ENCODE data around the gene KCTD13.
"Not testable (repeated sequence)": the region's sequence is repeated elsewhere in the genome, so short reads cannot be mapped to it uniquely, and the experiment has no call there.

KCTD13 gene

GRCh38 chr16:29906520-29907244 is 19.3 kb downstream of the KCTD13 start:
- DNase-seq: no peak

- DNase-seq: no peak
Observed at GRCh38 chr16:29905668-29906067, 20.4 kb downstream of the KCTD13 start.

GRCh38 chr16:29904947-29905346 is 21.1 kb downstream of the KCTD13 start:
- no peak for DNase-seq

GRCh38 chr16:29903590-29903989 is 22.4 kb downstream of the KCTD13 start:
- DNase-seq: peak; percentile 10

- DNase-seq: no peak
Observed at GRCh38 chr16:29901607-29901945, 24.4 kb downstream of the KCTD13 start.

- no peak for DNase-seq
Observed at GRCh38 chr16:29900888-29901606, 25.0 kb downstream of the KCTD13 start.

GRCh38 chr16:29900102-29900887 is 25.7 kb downstream of the KCTD13 start, which contains the start of gene ASPHD1:
ASPHD1 (plus strand) TSS chr16:29900488; CDS start chr16:29900972, 484 bp downstream.
- peak; percentile 61 for DNase-seq

GRCh38 chr16:29899516-29900101 is 26.4 kb downstream of the KCTD13 start, which contains the start of gene SEZ6L2:
SEZ6L2 (minus strand) TSS chr16:29899550; CDS start chr16:29899019, 531 bp downstream.
- DNase-seq: peak; percentile 63

- DNase-seq: no peak
Observed at GRCh38 chr16:29898804-29899515, 27.1 kb downstream of the KCTD13 start.

GRCh38 chr16:29898135-29898803 is 27.8 kb downstream of the KCTD13 start:
- no peak for DNase-seq

- DNase-seq: no peak
Observed at GRCh38 chr16:29897333-29897732, 28.7 kb downstream of the KCTD13 start.

- no peak for DNase-seq
Observed at GRCh38 chr16:29896841-29897240, 29.2 kb downstream of the KCTD13 start.

GRCh38 chr16:29894352-29894751 is 31.7 kb downstream of the KCTD13 start:
- DNase-seq: no peak

- DNase-seq: no peak
Observed at GRCh38 chr16:29893553-29893952, 32.5 kb downstream of the KCTD13 start.

GRCh38 chr16:29892458-29892813 is 33.6 kb downstream of the KCTD13 start:
- DNase-seq: no peak

GRCh38 chr16:29891525-29892457 is 34.2 kb downstream of the KCTD13 start:
- DNase-seq: no peak

- DNase-seq: not testable (repeated sequence)
Observed at GRCh38 chr16:29889372-29889771, 36.7 kb downstream of the KCTD13 start.

GRCh38 chr16:29883987-29884386 is 42.0 kb downstream of the KCTD13 start:
- DNase-seq: no peak

- DNase-seq: no peak
Observed at GRCh38 chr16:29881050-29881449, 45.0 kb downstream of the KCTD13 start.

- DNase-seq: no peak
Observed at GRCh38 chr16:29878172-29878571, 47.9 kb downstream of the KCTD13 start.
